ENCODE results near the gene C1QL2. TPM values are rescaled to one million over a fixed set of nuclear protein-coding genes. Genes with fewer than 3 reads are reported as not detected.

The C1QL2 gene
- total and polyA plus RNA-seq, 2 experiments from 2014 or later = 0.69 to 0.87 TPM

GRCh38 chr2:119122663-119123062 lies 35.9 kb downstream of the C1QL2 start:
- no peak overlapping the region for H3K4me3 Mint-ChIP-seq
- H3K27ac ChIP-seq (ENCODE audit: low read depth) = no peak overlapping the region
- H4K20me1 ChIP-seq (replicated peaks; ENCODE audit: insufficient read depth) = no peaks in the 10 kb centered on the region
- no peaks in the 10 kb centered on the region for H3K9me2 ChIP-seq (ENCODE audit: insufficient read depth)
- H3K4me1 ChIP-seq (ENCODE audit: insufficient read depth) = peaks cover 36% of the 10 kb centered on the region
- H3K9me3 Mint-ChIP-seq = no peaks in the 10 kb centered on the region
- H3K4me1 Mint-ChIP-seq = peaks cover 40% of the 10 kb centered on the region
- H3K36me3 ChIP-seq (ENCODE audit: insufficient read depth) = no peaks in the 10 kb centered on the region
- H3K27me3 ChIP-seq (ENCODE audit: insufficient read depth) = no peaks in the 10 kb centered on the region
- no peak for TF ChIP-seq EZH2 (IDR thresholded peaks at IDR 0.05; ENCODE audit: low read depth, unreplicated experiment)
- no peak for TF ChIP-seq CTCF (conservative IDR thresholded peaks at IDR 0.05; ENCODE audit: low read depth in 2 of 2)
- TF ChIP-seq CREB1 (CRISPR knock-in tag; IDR thresholded peaks at IDR 0.05; ENCODE audit: low read depth) = no peak
- no peak for TF ChIP-seq ZNF331 (CRISPR knock-in tag; IDR thresholded peaks at IDR 0.05; ENCODE audit: low read depth)
- TF ChIP-seq JUNB (IDR thresholded peaks at IDR 0.05; ENCODE audit: unreplicated experiment) = no peak
- no peak for TF ChIP-seq NANOG (IDR thresholded peaks at IDR 0.05; ENCODE audit: borderline replicate concordance)
- no peak for TF ChIP-seq ZNF462 (CRISPR knock-in tag; IDR thresholded peaks at IDR 0.05)
- TF ChIP-seq REST (IDR thresholded peaks at IDR 0.05; ENCODE audit: unreplicated experiment) = no peak
- TF ChIP-seq EZH2phosphoT487 (IDR thresholded peaks at IDR 0.05; ENCODE audit: unreplicated experiment) = no peak
- no peak for TF ChIP-seq ETS1 (IDR thresholded peaks at IDR 0.05)
- DNase-seq (ENCODE audit: low spot score) = no peak
- H3K4me2 ChIP-seq = no peak overlapping the region
- H3K36me3 Mint-ChIP-seq (ENCODE audit: low read depth) = no peaks in the 10 kb centered on the region
- peaks cover 17% of the 10 kb centered on the region for H3K27me3 Mint-ChIP-seq (ENCODE audit: insufficient read depth, low read depth, poor library complexity)
- ATAC-seq = no peak
- H2AFZ ChIP-seq = no peak overlapping the region
- H3K4me3 ChIP-seq = no peak overlapping the region
- peaks cover 5% of the 10 kb centered on the region; the same call in 1 of the 2 replicates for H3F3A ChIP-seq (replicated peaks; ENCODE audit: low read depth)
- no peaks in the 10 kb centered on the region for H3K79me2 ChIP-seq (replicated peaks; ENCODE audit: insufficient read depth)
- H3K27ac Mint-ChIP-seq = no peak overlapping the region

Measured in GM23338 (cell line).